Measurements from ENCODE around the gene EPS8.

DNA sequence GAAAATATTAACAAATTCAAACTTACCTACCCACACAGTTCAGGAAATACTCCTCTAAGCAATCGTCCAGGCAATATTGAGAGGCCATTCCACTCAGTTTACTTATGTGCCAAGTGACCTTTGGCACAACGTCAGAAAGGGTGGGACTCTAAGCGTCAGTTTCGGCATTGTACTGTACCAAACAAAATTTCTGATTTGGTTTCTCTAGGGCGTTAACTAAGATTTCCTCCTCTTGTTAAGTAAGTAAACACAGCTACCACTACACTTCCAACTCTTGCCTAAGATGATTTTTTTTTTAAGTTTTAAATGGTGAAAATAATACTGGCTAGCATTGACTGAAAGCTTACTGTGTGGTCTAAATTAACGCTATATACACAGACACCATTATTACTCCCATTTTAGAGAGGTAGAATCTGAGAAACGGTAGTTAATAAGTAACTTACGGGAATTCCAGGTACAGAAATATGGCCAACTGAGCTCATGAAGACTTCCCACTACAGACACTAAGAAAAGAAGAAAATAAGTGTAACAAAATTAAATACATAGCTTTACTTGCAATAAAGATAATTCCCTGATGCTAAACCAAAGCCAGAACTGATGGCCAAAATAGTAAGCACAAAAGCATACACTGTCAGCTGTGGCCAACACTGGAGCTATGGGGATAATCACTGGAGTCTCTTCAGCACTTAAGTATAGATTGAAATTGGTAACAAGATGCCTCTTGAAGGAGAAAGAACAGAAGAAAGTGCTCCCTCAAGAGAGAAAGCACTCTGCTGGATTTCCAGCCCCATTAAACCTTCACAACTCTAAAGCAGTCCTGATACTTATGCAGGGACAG is 76.1 kb downstream of the EPS8 start:
- no peak for TF ChIP-seq CTCF (IDR thresholded peaks at IDR 0.05)
- no peak for TF ChIP-seq JUND (IDR thresholded peaks at IDR 0.05)
- no peak for TF ChIP-seq POLR2AphosphoS5 (IDR thresholded peaks at IDR 0.05; ENCODE audit: low read depth, low read length)
- TF ChIP-seq, protein P1, sequence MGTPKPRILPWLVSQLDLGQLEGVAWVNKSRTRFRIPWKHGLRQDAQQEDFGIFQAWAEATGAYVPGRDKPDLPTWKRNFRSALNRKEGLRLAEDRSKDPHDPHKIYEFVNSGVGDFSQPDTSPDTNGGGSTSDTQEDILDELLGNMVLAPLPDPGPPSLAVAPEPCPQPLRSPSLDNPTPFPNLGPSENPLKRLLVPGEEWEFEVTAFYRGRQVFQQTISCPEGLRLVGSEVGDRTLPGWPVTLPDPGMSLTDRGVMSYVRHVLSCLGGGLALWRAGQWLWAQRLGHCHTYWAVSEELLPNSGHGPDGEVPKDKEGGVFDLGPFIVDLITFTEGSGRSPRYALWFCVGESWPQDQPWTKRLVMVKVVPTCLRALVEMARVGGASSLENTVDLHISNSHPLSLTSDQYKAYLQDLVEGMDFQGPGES (IDR thresholded peaks at IDR 0.05; ENCODE audit: low read depth, low read length) = no peak
- TF ChIP-seq EZH2phosphoT487 (IDR thresholded peaks at IDR 0.05; ENCODE audit: borderline replicate concordance, low read depth) = no peak
- TF ChIP-seq SIN3A (IDR thresholded peaks at IDR 0.05; ENCODE audit: borderline replicate concordance, low read depth, low read length) = no peak
- TF ChIP-seq, protein P2, sequence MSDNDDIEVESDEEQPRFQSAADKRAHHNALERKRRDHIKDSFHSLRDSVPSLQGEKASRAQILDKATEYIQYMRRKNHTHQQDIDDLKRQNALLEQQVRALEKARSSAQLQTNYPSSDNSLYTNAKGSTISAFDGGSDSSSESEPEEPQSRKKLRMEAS (IDR thresholded peaks at IDR 0.05; ENCODE audit: low read depth) = no peak

Data from SK-N-SH (cell line).